CD4-positive, alpha-beta T cell treated with Interleukin-17A for 4 hours (primary cell): ENCODE measurements around the gene AGPS.
"Not testable (repeated sequence)": the region's sequence is repeated elsewhere in the genome, so short reads cannot be mapped to it uniquely, and the experiment has no call there.

Source experiments
- DNase-seq: peaks from one replicate; pipeline ENCODE4 v3.0.0-alpha.2; 2020; ENCODE audit warnings: mixed read lengths

AGPS gene

GRCh38 chr2:177392373-177393202, at the start of gene AGPS:
AGPS (plus strand) TSS chr2:177392773; CDS start chr2:177392790, 17 bp downstream.
- peak; percentile 79 for DNase-seq

GRCh38 chr2:177343773-177344172, 48.8 kb upstream of the AGPS start:
- DNase-seq: no peak

GRCh38 chr2:177344316-177344715, 48.3 kb upstream of the AGPS start:
- no peak for DNase-seq

GRCh38 chr2:177346192-177346591, 46.4 kb upstream of the AGPS start:
- DNase-seq: no peak

DNA sequence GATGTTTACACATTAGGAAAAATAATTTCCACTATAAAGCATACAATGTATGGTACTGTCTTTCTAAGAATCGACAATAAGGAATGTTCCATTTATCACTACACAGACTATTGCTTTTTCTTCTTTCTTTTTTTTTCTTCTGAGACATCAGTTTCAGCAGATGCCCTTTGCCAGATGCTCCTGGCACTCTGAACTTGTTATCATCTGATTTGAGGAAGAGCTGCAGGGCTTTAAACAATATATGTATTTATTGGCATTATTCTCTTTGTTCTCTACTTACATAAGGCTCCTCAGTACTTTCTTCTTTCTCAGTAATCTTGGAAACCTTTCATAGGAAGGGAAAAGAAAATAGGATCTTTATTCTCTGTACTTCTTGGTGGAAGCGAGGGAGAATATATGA, 45.0 kb upstream of the AGPS start:
- DNase-seq: no peak

DNA sequence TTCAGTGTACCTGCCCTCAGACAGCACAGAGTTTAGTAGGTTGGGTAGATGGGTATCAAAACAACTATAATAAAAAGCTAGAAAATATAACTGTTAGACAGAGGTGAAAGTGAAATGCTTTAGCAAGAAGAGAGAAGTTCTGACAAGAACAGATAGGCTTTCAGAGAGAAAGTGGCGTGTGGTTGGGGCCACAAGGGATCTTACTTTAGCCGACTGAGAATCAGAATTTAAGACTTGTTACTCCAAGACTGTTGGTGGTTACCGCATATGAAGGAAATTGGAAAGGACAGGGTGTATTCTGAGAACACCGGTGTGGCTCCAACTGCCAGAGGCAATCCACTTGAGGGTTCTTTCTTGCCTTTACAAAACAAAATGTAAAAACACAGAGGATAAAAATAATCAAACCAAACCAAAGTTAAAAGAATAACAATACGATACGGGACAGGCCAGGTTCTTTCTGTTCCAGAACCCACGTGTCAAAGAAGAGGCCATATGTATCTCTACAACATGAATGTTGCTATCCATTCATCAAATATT, 44.4 kb upstream of the AGPS start:
- DNase-seq: no peak

GRCh38 chr2:177348733-177349693, 43.6 kb upstream of the AGPS start:
- DNase-seq: no peak

- DNase-seq: not testable (repeated sequence)
Measured at GRCh38 chr2:177350624-177351023, 41.9 kb upstream of the AGPS start.

DNA sequence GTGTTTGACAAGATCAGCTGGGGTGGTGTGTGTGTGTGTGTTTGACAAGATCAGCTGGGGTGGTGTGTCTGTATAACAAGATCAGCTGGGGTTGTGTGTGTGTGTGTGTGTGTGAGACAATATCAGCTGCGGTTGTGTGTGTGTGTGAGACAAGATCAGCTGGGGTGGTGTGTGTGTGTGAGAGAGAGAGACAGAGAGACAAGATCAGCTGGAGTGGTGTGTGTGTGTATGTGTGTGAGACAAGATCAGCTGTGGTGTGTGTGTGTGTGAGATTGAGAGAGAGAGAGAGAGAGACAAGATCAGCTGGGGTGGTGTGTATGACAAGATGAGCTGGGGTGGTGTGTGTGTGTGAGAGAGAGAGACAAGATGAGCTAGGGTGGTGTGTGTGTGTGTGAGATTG, 41.5 kb upstream of the AGPS start:
- not testable (repeated sequence) for DNase-seq

DNA sequence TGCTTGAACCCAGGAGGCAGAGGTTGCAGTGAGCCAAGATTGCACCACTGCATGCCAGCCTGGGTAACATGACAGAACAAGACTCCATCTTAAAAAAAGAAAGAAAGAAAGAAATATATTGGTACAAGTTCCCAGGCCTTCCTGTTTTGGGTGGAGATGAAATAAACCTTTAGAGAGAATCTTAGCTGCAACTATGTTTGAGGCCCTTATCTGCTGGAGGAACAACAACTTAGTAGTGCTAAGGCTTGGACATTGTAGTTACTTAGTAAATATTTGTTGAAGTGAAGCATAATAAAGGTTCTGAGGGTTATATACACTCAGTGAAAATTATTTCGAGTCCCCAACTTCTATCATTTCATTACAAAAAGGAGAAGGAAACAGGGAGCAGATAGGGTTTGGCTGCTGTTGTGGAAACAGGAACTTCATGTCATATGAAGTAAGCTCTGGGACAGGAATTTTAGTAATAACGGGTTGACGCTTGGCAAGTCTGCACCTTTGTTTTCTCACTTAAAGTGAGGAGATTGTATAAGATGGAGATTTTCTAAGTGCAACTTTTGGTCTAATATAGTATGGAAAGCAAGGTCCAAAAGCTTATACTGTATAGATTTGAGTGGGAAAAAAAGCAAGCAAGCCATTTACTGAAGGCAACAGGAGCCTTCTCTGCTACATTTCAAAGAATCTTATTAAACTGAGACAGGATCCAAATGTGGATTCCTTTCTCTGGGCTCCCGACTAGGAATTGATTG, 40.0 kb upstream of the AGPS start:
- no peak for DNase-seq

DNA sequence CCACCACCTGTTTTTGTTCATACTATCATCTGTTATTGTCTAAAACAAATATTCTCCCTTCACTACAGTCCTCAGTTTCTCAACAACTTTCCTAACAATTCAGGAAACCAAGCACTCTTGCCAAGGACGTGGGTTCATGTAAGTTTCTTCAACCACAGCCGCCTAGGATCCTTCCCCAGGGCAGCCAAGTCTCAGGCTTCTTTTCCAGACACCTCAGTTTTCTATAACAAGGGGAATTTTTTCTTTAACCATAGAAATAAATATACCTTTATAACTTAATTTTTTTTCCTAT, 39.4 kb upstream of the AGPS start:
- no peak for DNase-seq

- DNase-seq: not testable (repeated sequence)
Measured at GRCh38 chr2:177354541-177354940, 38.0 kb upstream of the AGPS start.

DNA sequence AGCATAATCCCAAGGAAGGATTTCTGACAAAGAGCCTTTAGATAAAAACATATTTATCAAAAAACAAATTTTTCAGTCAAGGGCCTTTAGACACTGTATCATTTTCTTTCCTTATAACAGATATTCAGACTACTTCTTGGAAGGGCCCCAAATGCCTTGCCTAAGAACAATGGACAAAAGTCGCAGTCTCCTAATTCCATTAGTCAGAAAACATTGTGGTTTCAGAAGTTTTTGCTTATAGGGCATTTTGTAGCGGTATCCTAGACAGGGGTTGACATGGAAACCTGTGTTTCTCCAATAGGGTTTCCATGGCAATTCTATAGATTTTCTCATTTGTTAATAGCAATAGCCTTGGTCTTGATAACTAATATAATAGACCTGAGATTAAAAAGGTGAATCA, 36.7 kb upstream of the AGPS start:
- DNase-seq: no peak

GRCh38 chr2:177359836-177360595, 32.6 kb upstream of the AGPS start:
- DNase-seq: no peak

DNA sequence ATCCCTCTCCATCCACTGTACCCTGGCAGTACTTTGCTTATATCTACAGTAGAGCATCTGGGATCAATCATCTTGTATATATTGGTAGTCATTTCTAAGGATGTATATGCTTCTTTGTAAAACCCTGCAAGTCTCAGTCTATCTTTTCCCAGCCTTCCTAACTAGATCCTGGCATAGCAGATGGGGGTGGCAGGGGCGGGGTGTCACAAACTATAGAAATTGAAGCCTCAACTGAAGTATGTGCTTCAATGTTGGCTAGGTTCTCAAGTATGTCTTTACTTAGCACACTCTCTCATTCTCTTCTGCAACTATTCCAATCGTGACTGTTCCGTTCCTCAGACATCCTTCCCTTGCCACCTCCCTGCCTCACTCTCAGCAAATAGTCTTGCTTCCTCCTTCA, 30.1 kb upstream of the AGPS start:
- no peak for DNase-seq

GRCh38 chr2:177363332-177363731, 29.2 kb upstream of the AGPS start:
- DNase-seq: no peak

GRCh38 chr2:177365764-177366163, 26.8 kb upstream of the AGPS start:
- not testable (repeated sequence) for DNase-seq

GRCh38 chr2:177368023-177368422, 24.6 kb upstream of the AGPS start:
- not testable (repeated sequence) for DNase-seq

- no peak for DNase-seq
Measured at GRCh38 chr2:177379354-177379753, 13.2 kb upstream of the AGPS start.

GRCh38 chr2:177380181-177380580, 12.4 kb upstream of the AGPS start:
- DNase-seq: no peak

DNA sequence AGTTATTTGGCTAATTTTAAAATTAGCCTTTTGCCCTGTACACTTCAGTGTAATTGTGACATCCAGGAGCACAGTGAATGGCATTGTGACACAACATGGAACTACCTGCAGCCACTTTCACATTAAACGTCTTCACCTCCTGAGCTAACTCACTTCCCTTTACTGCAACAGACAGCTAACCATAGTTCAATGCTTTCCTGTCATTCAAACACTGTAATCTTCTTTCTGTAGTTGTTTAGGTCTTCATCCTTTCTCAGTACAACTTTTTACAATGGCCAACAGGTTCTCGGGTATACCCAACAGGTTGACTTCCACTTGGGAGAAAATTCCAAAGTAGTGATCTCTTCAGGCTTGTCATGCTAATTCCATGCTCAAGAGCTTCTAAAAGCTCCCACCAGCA, 8.6 kb upstream of the AGPS start:
- DNase-seq: no peak

DNA sequence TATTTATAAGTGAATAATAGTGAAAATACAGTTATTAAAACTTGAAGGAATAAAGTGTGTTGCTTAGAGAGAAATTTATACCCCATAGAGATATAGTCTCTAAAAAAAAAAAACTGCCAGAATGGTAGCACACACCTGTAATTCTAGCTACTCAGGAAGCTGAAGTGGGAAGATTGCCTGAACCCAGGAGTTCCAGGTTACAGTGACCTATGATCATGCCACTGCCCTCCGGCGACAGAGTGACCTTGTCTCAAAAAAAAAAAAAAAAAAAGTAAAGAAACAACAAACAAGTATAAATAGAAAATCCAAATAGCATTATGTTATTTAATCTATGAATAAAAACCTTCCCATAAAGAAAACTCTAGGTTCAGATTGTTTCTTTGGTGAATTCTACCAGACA, 7.4 kb upstream of the AGPS start:
- no peak for DNase-seq
